NCI-H2171 treated with DMSO at 0.1 percent for 48 hours (cell line): ENCODE data around the gene ITIH2.
"Not testable (repeated sequence)": the region's sequence is repeated elsewhere in the genome, so short reads cannot be mapped to it uniquely, and the experiment has no call there.

Experiments used
- DNase-seq: peaks from one replicate; lab custom pipeline; 2025; lab: John Stamatoyannopoulos, UW

Gene ITIH2

DNA sequence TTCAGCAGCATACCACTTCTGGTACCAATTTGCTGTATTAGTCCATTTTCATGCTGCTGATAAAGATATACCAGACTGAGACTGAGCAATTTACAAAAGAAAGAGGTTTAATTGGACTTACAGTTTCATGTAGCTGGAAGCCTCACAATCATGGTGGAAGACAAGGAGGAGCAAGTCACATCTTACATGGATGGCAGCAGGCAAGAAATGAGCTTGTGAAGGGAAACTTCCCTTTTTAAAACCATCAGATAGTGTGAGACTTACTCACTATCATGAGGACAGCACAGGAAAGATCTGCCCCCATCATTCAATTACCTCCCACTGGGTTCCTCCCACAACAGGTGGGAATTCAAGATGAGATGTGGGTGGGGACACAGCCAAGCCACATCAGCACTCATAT is 9.9 kb upstream of the ITIH2 start:
- DNase-seq, result not testable (repeated sequence)

- no peak for DNase-seq
These were observed 6.6 kb upstream of the ITIH2 start for GRCh38 chr10:7696545-7696944.

DNA sequence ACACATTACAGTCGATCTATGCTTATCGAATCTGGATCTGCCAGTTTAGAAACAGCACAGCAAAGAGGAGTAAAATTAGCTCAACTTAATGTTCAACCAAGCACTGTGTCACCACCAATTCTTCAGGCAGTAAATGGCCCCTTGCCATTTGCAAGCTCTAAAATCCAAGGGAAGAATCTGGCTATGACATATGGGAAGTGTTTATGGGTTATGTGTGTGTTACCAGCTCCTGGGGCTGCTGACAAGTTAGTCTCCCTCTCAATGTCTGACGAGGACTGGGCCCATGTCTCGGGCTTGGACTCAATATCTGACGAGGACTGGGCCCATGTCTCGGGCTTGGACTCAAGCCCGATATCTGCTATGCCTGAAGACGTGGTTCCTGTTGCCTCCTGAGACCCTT is 5.7 kb upstream of the ITIH2 start:
- DNase-seq, result no peak

DNA sequence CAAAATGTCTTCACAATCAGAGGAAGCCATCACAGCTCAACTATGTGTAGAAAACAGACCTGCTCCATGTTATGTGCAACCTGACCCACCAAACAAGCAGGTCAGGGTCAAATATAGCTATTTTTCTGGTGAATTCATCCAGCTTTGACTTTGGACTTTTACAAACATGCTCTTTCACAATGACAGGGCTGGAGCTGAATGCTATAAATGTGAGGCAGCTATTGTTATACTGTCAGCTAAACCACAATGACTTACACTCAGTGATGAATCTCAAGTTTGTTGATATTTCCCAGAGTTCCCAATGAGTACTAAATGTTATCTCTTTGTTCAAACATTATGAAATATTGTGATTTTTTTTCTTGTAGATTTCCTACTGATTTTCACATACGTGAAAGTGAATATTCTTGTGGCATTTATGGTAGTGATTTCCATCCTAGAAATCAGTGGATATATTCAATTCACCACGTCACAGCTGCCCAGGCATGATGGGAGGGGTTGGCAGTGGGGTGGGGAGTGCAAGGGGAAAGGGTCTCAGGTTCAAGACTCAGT is 2.5 kb upstream of the ITIH2 start:
- DNase-seq, result no peak

GRCh38 chr10:7701158-7701742 is 1.9 kb upstream of the ITIH2 start:
- DNase-seq, result no peak

DNA sequence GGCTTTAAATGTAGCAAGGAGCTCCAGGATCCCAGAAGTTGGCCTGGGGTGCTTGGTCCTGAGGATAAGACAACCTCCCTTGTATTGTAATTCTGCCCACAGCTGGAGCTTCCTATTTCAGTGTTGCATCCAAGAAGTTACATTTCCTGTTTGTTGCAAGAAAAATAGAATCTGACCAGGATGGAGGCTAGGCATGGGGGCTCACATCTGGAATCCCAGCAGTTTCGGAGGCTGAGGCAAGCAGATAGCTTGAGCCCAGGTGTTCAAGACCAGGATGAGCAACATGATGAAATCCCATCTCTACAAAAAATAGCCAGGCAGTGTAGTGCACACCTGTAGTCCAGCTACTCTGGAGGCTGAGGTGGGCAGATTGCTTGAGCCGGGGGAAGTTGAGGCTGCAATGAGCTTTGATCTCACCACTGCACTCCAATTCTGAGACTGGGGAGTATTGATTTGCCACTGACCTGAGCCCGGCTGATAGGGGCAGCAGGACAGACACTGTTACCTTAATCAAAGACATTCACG is 766 bp upstream of the ITIH2 start:
- no peak for DNase-seq

DNA sequence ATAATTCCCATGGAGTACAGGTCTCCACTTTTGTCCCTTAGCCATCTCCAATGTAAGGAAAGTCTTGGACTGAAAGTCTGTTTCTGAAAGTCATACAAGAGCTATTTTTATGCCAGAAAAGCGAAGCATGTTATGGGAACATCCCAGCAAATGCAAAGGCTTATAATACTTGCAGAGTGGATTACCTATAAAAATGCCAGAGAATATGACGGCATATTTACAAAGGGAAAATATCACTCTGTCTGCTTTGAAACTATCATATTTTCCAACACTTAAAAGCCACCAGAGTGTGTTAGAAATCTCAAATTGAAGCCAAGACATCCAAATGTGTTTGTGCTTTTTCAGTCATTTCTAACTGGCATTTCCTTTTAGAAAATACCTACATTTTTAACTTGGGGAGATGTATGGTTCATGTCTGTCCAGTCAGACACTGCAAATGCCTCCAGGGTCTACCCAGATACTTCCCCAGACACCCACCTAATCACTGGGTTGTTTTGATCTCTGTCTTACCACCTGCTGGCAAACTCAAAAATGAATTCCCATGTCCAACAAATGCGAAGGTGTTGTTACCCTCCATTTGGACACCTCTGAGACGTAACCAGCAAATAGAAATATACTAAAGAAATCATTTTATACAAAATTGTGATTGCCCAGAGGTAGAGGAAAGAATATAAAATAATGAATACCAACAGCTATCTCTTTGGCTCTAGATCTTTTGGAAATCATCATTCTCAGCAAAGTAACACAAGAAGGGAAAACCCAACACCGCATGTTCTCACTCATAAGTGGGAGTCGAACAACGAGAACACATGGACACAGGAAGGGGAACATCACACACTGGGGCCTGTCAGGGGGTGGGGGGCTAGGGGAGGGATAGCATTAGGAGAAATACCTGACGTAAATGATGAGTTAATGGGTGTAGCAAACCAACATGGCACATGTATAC is 1.2 kb downstream of the ITIH2 start:
- no peak for DNase-seq

GRCh38 chr10:7705341-7705740 is 2.2 kb downstream of the ITIH2 start:
- DNase-seq, result no peak

GRCh38 chr10:7706534-7707073 is 3.5 kb downstream of the ITIH2 start:
- DNase-seq, result no peak

GRCh38 chr10:7707102-7707501 is 4.0 kb downstream of the ITIH2 start:
- no peak for DNase-seq

GRCh38 chr10:7707858-7708622 is 4.9 kb downstream of the ITIH2 start:
- no peak for DNase-seq

GRCh38 chr10:7708832-7709231 is 5.7 kb downstream of the ITIH2 start:
- DNase-seq, result no peak

DNA sequence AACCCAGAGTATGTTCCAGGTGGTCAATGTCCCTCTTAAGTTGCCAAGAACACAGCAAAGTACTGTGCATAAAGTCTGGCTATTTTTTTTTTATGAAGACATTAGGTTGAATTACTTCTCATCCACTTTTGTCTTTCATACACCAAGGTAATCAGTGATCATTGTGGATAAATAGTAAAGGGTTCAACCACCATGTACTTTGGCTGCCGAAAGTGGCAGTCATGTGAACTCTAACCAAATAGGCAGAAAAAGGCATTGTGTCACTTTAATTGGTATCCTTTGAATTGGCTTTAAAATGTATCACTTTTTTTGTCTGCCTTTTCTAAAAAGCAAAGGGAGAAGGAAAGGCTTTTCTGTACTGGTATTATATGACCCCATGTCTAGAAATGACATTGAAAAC is 7.3 kb downstream of the ITIH2 start:
- DNase-seq, result no peak

DNA sequence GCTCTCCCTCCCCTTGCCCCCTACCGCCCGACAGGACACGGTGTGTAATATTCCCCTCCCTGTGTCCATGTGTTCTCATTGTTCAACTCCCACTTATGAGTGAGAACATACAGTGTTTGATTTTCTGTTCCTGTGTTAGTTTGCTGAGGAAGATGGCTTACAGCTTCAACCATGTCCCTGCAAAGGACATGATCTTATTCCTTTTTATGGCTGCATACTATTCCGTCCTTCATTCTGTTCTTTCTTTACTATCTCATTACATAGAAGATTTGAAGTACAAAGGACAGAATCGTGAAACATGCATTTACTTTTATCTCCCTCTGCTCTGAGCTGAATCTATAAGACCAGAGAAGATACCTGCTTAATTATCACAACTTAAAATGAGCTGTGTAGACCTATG is 8.0 kb downstream of the ITIH2 start:
- not testable (repeated sequence) for DNase-seq

DNA sequence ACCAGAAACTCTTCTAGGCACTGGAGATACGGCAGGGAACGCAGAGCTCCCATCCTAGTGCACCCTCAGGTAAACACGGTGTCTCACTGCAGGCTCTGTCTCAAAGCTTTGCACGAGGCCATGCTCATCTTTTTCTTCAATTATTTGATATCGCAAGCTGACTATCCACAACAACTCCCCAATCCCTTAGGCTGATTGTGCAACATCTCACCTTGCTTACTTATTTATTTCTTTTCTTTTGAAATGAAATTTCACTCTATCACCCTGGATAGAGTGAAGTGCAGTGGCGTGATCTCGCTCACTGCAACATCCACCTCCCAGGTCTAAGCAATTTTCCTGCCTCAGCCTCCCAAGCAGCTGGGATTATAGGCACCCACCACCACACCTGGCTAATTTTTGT is 12.4 kb downstream of the ITIH2 start:
- no peak for DNase-seq

DNA sequence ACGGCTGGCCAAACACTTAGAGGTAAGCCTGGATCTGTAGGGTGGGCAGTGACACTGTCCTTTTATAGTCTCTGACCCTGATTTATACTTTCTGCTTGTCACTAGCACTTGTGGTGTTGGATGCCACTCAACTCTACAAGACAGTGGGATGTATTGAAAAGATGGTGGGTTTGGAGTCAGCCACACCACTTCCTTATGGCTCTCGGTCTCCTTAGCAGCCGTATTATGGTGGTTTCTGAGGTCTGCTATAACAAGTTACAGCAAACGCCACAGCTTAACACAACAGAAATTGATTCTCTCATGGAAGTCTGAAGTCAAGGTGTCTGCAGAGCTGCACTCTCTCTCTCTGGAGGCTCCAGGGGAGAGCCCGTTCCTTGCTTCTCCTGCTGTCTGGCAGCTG is 14.7 kb downstream of the ITIH2 start:
- no peak for DNase-seq

DNA sequence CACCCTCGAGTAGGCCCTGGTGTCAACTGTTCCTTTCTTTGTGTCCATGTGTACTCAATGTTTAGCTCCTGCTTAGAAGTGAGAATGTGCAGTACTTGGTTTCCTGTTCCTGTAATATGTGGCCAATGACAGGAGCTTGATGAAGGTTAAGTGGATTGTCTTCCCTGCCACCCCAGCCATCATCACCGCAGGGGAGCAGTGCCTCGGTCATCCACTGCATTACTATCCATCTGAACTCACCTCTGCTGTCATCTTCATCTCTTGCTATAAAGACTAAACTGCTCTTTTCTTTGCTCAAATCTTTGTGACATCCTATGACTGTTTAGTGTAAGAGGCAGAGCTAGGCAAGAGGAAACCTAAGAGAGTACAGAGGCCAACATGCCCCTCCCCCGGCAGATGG is 15.6 kb downstream of the ITIH2 start:
- DNase-seq, result no peak

- no peak for DNase-seq
These were observed 17.4 kb downstream of the ITIH2 start for GRCh38 chr10:7720478-7720877.

DNA sequence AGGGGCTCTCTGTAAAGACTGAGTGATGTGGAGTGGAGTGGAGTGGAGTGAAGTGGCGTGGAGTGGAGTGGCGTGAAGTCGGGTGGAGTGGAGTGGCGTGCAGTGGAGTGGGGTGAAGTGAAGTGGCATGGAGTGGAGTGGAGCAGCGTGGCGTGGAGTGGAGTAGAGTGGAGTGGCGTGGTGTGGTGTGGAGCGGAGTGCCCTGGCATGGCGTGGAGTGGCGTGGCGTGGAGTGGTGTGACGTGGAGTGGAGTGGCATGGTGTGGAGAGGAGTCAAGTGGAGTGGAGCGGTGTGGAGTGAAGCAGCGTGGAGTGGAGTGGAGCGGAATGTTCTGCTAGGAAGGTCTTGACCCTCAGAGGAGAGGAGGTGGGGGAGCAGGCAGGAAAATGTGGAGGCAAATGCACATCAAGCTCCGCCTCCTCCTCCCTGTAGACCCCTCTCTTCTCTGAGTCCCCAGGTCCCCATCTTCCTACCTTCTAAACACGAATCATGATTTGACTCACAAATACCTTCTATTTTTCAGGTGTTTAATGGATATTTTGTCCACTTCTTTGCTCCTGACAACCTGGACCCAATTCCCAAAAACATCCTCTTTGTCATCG is 19.9 kb downstream of the ITIH2 start:
- no peak for DNase-seq

DNA sequence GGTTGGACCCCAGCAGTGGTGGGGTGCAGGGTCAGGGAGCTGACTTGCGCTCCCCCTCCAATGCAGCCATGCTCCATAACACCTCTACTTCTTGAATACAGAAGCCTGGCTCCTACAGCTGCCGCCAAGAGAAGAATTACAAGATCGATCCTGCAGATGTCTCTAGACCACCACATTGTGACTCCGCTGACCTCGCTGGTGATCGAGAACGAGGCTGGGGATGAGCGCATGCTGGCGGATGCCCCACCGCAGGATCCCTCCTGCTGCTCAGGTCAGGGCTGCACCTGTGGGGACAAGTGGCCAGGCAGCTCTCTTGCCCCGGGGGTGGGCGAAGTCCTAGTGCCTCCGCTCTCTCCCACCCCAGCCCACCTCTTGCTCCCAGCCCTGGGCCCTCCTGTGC is 31.7 kb downstream of the ITIH2 start:
- no peak for DNase-seq

GRCh38 chr10:7738536-7739407 is 35.7 kb downstream of the ITIH2 start:
- DNase-seq, result no peak
